RKO (cell line): Measurements from ENCODE around the gene TNP2.
A peak's percentile ranks its signal among the peaks of the same experiment; 100 is the strongest.

ENCODE experiments used
- DNase-seq: peaks from one replicate; pipeline ENCODE4 v3.0.0-alpha.2; 2016; ENCODE audit warnings: low spot score

TNP2 gene

GRCh38 chr16:11276896-11277593 is 7.9 kb upstream of the TNP2 start:
- DNase-seq = no peak

GRCh38 chr16:11276143-11276895 is 7.2 kb upstream of the TNP2 start, which contains the start of gene PRM2:
Gene PRM2, minus strand, starts transcription at chr16:11276480. Its CDS starts 110 bp downstream, at chr16:11276370.
- DNase-seq = no peak

GRCh38 chr16:11274964-11275363 is 5.8 kb upstream of the TNP2 start:
- DNase-seq = no peak

GRCh38 chr16:11273721-11274324 is 4.7 kb upstream of the TNP2 start:
- no peak for DNase-seq

GRCh38 chr16:11272921-11273720 is 4.0 kb upstream of the TNP2 start, which contains the start of gene PRM3:
Gene PRM3, minus strand, starts transcription at chr16:11273629. Its CDS starts 34 bp downstream, at chr16:11273595.
- DNase-seq = no peak

- no peak for DNase-seq
Observed at GRCh38 chr16:11272484-11272883, 3.4 kb upstream of the TNP2 start.

- DNase-seq = no peak
Observed at GRCh38 chr16:11271610-11272009, 2.5 kb upstream of the TNP2 start.

GRCh38 chr16:11270602-11271162 is 1.6 kb upstream of the TNP2 start:
- DNase-seq = no peak

GRCh38 chr16:11265124-11265523 is 4.0 kb downstream of the TNP2 start:
- DNase-seq = no peak

GRCh38 chr16:11264155-11264832 is 4.8 kb downstream of the TNP2 start:
- DNase-seq = no peak

GRCh38 chr16:11263737-11264136 is 5.4 kb downstream of the TNP2 start:
- DNase-seq = no peak

GRCh38 chr16:11262915-11263314 is 6.2 kb downstream of the TNP2 start:
- DNase-seq = no peak

- DNase-seq = no peak
Observed at GRCh38 chr16:11260596-11260966, 8.5 kb downstream of the TNP2 start.

GRCh38 chr16:11259655-11260595 is 9.2 kb downstream of the TNP2 start:
- DNase-seq = no peak

GRCh38 chr16:11258553-11259492 is 10.3 kb downstream of the TNP2 start:
- no peak for DNase-seq

- DNase-seq = peak; percentile 87
Observed at GRCh38 chr16:11257131-11257938, 11.8 kb downstream of the TNP2 start.

- peak; percentile 59 for DNase-seq
Observed at GRCh38 chr16:11256661-11257130, 12.4 kb downstream of the TNP2 start.
